Measurements from ENCODE around the gene GNL3.
"Not testable (repeated sequence)": the region's sequence is repeated elsewhere in the genome, so short reads cannot be mapped to it uniquely, and the experiment has no call there.

The GNL3 gene

DNA sequence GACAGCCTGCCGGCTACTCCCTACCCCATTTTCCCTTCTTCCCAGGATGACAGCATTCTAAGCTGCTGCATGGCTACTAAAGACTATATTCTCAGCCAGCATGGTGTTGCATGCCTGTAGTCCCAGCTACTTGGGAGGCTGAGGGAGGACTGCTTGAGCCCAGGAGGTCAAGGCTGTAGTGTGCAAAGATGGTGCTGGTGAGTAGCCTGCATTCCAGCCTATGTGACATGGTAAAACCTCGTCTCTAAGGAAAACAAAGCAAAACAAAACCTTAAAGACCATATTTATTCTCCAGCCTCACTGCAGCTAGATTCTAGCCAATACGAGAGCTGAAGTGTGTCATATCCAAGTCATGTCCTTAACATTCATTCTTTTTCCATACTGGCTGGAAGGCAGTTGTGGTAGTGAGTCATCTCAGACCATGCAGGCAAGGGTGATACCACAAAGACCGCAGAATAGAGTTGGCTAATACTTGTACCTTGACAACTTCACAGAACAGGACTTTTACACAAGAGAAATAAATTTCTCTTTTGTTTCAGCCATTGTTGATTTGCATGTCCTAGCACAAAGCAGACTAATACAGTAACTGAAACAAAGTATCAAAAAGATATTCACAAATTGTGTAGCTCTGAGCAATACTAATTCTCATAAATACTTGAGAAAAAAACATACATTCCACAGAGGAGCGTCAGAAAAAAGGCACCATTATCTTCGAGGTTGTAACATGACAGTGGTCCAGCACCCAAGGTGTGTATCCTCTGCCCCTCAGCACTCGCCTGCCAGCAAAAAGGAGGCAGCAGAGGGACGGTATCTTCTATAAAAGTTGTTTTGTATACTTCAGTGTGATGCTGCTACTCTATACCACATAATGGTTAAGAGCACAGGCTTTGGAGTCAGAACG lies 15.0 kb upstream of the GNL3 start:
- peak overlapping the region; percentile 41 for H3K4me3 ChIP-seq (ENCODE audit: low read depth, low read length)
- peaks cover 17% of the 10 kb centered on the region for H3K36me3 ChIP-seq (ENCODE audit: insufficient read depth, low read length)
- peak overlapping the region; percentile 98 for H3K27ac ChIP-seq (ENCODE audit: low read depth, low read length)
- H3K4me1 ChIP-seq (ENCODE audit: control insufficient read depth, insufficient read depth, low read length, unreplicated experiment), result peaks cover 31% of the 10 kb centered on the region
- no peaks in the 10 kb centered on the region for H3K27me3 ChIP-seq (ENCODE audit: insufficient read depth, low read length)
- H2AFZ ChIP-seq (ENCODE audit: low read length, unreplicated experiment), result no peak overlapping the region
- peaks cover 19% of the 10 kb centered on the region for H3K79me2 ChIP-seq (ENCODE audit: control insufficient read depth, insufficient read depth, low read length, unreplicated experiment)

GRCh38 chr3:52671676-52672075 lies 14.2 kb upstream of the GNL3 start:
- H3K27ac ChIP-seq (ENCODE audit: low read depth, low read length), result peak overlapping the region; percentile 98

GRCh38 chr3:52676201-52676600 lies 9.6 kb upstream of the GNL3 start:
- peaks cover 34% of the 10 kb centered on the region for H3K36me3 ChIP-seq (ENCODE audit: insufficient read depth, low read length)

More at GRCh38 chr3:52671676-52672075, 14.2 kb upstream of the GNL3 start:
- Histone ChIP-seq H3K36me3 (ENCODE audit: insufficient read depth, low read length) (peaks cover 16% of the 10 kb centered on the region; the same call in 1 of the 2 replicates), H3K4me1 (ENCODE audit: control insufficient read depth, insufficient read depth, low read length, unreplicated experiment) (peaks cover 31% of the 10 kb centered on the region), H3K79me2 (ENCODE audit: control insufficient read depth, insufficient read depth, low read length, unreplicated experiment) (peaks cover 19% of the 10 kb centered on the region), H3K27me3 (ENCODE audit: insufficient read depth, low read length) (no peaks in the 10 kb centered on the region), H3K4me3 (ENCODE audit: low read depth, low read length) (peak overlapping the region; percentile 41; the same call in 1 of the 2 replicates), H2AFZ (ENCODE audit: low read length, unreplicated experiment) (no peak overlapping the region)

DNA sequence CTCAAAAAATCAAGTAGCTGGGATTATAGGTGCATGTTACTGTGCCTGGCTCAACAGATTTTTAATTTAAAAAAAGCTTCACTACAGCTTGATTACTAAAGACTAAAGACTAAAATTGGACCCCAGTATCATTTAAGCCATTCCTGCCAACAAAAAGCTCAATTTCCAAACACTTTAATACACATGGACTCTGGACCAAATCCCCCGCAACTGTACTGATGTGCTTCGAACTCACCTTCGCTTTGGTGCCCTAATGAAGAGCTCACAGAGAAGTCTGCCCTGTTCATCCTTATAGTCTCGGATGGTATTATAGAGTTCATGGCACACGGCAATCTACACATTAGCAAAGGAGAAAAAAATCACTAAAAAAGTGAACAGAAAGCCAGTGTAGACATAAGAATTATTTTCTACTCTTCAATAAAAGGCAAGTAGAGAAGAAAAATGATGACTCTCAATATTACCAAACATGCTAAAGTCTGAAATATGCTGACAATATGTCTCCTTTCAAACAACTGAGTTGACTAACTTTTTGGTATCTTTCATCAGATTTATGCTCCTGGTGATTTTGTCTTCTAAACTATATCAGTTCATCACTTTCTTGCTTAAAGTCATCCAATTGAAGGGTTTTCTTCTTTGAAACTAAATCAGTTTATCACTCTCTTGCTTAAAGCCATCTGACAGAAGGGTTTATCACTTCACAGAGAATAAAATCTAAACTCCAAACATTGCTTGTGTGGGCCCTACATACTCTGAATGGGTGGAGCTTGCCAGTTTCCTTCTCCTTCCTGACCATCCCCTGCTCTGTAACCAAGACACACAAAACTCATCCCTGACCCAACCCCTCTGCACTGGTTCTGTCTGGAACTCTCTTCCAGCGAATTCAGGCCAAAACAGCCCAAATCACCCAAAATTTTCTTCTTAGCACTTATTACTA lies 7.3 kb upstream of the GNL3 start:
- H3K4me3 ChIP-seq (ENCODE audit: low read depth, low read length), result no peak overlapping the region
- peaks cover 53% of the 10 kb centered on the region for H3K79me2 ChIP-seq (ENCODE audit: control insufficient read depth, insufficient read depth, low read length, unreplicated experiment)
- peaks cover 36% of the 10 kb centered on the region for H3K4me1 ChIP-seq (ENCODE audit: control insufficient read depth, insufficient read depth, low read length, unreplicated experiment)
- H3K27me3 ChIP-seq (ENCODE audit: insufficient read depth, low read length), result no peaks in the 10 kb centered on the region
- no peak overlapping the region for H2AFZ ChIP-seq (ENCODE audit: low read length, unreplicated experiment)
- peaks cover 34% of the 10 kb centered on the region for H3K36me3 ChIP-seq (ENCODE audit: insufficient read depth, low read length)
- peak overlapping the region; percentile 53 for H3K27ac ChIP-seq (ENCODE audit: low read depth, low read length)

More at GRCh38 chr3:52676201-52676600, 9.6 kb upstream of the GNL3 start:
- not testable (repeated sequence) for H3K27ac ChIP-seq (ENCODE audit: low read depth, low read length); H3K27me3 ChIP-seq (ENCODE audit: insufficient read depth, low read length); H3K4me3 ChIP-seq (ENCODE audit: low read depth, low read length); H2AFZ ChIP-seq (ENCODE audit: low read length, unreplicated experiment)
- H3K79me2 ChIP-seq (ENCODE audit: control insufficient read depth, insufficient read depth, low read length, unreplicated experiment), result peaks cover 32% of the 10 kb centered on the region
- H3K4me1 ChIP-seq (ENCODE audit: control insufficient read depth, insufficient read depth, low read length, unreplicated experiment), result peaks cover 34% of the 10 kb centered on the region

- no peaks in the 10 kb centered on the region for H3K27me3 ChIP-seq (ENCODE audit: insufficient read depth, low read length)
- H3K4me1 ChIP-seq (ENCODE audit: control insufficient read depth, insufficient read depth, low read length, unreplicated experiment), result peaks cover 41% of the 10 kb centered on the region
- peak overlapping the region; percentile 53 for H3K27ac ChIP-seq (ENCODE audit: low read depth, low read length)
- no peak overlapping the region for H2AFZ ChIP-seq (ENCODE audit: low read length, unreplicated experiment)
- H3K36me3 ChIP-seq (ENCODE audit: insufficient read depth, low read length), result peaks cover 34% of the 10 kb centered on the region
- H3K79me2 ChIP-seq (ENCODE audit: control insufficient read depth, insufficient read depth, low read length, unreplicated experiment), result peaks cover 59% of the 10 kb centered on the region
- H3K4me3 ChIP-seq (ENCODE audit: low read depth, low read length), result no peak overlapping the region
Measured at GRCh38 chr3:52679199-52679538, 6.7 kb upstream of the GNL3 start.

GRCh38 chr3:52679811-52680210 lies 6.0 kb upstream of the GNL3 start:
- Histone ChIP-seq H3K79me2 (ENCODE audit: control insufficient read depth, insufficient read depth, low read length, unreplicated experiment) (peaks cover 64% of the 10 kb centered on the region), H2AFZ (ENCODE audit: low read length, unreplicated experiment) (no peak overlapping the region), H3K36me3 (ENCODE audit: insufficient read depth, low read length) (peaks cover 34% of the 10 kb centered on the region), H3K4me3 (ENCODE audit: low read depth, low read length) (no peak overlapping the region), H3K4me1 (ENCODE audit: control insufficient read depth, insufficient read depth, low read length, unreplicated experiment) (peaks cover 46% of the 10 kb centered on the region), H3K27ac (ENCODE audit: low read depth, low read length) (peak overlapping the region; percentile 53), H3K27me3 (ENCODE audit: insufficient read depth, low read length) (no peaks in the 10 kb centered on the region)

- H3K79me2 ChIP-seq (ENCODE audit: control insufficient read depth, insufficient read depth, low read length, unreplicated experiment), result peaks cover 70% of the 10 kb centered on the region
- peak overlapping the region; percentile 23; the same call in 1 of the 2 replicates for H3K4me3 ChIP-seq (ENCODE audit: low read depth, low read length)
Measured at GRCh38 chr3:52681596-52681995, 4.2 kb upstream of the GNL3 start.

DNA sequence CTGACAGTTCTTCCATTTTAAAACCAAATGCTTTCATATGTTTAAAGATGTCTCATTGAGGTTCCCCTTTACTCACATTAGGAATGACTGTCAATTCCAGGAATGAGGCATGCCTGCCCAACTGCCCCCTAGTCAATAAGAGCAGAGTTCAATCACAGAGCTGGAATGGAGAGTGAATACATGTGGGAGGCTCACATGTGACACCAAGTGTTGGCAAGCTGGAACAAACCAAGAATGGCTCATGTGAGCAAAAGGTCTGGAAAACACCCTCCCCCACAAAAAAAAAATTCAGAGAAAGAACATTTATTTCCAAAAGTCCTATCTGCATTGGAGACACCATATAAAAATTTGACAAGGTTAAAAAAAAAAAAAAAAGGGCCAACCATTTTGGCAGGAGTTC lies 3.8 kb upstream of the GNL3 start:
- Histone ChIP-seq H3K27me3 (ENCODE audit: insufficient read depth, low read length) (no peaks in the 10 kb centered on the region), H2AFZ (ENCODE audit: low read length, unreplicated experiment) (no peak overlapping the region), H3K27ac (ENCODE audit: low read depth, low read length) (peak overlapping the region; percentile 79), H3K4me1 (ENCODE audit: control insufficient read depth, insufficient read depth, low read length, unreplicated experiment) (peaks cover 46% of the 10 kb centered on the region), H3K4me3 (ENCODE audit: low read depth, low read length) (peak overlapping the region; percentile 23; the same call in 1 of the 2 replicates), H3K79me2 (ENCODE audit: control insufficient read depth, insufficient read depth, low read length, unreplicated experiment) (peaks cover 75% of the 10 kb centered on the region), H3K36me3 (ENCODE audit: insufficient read depth, low read length) (peaks cover 30% of the 10 kb centered on the region)

More at GRCh38 chr3:52681596-52681995, 4.2 kb upstream of the GNL3 start:
- H3K27ac ChIP-seq (ENCODE audit: low read depth, low read length), result peak overlapping the region; percentile 79
- peaks cover 46% of the 10 kb centered on the region for H3K4me1 ChIP-seq (ENCODE audit: control insufficient read depth, insufficient read depth, low read length, unreplicated experiment)
- H2AFZ ChIP-seq (ENCODE audit: low read length, unreplicated experiment), result no peak overlapping the region
- peaks cover 29% of the 10 kb centered on the region for H3K36me3 ChIP-seq (ENCODE audit: insufficient read depth, low read length)
- no peaks in the 10 kb centered on the region for H3K27me3 ChIP-seq (ENCODE audit: insufficient read depth, low read length)

DNA sequence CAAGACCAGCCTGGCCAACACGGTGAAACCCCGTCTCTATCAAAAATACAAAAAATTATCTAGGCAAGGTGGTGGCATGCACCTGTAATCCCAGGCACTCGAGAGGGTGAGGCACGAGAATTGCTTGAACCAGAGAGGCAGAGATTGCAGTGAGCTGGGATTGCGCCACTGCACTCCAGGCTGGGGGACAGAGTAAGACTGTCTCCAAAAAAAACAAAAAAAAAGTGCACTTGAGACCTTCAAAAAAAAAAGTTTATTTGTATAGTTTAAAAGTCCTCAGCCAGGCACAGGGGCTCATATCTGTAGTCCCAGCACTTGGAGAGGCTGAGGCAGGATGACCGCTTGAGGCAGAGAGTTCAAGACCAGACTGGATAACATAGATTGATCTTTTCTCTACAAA lies 2.2 kb upstream of the GNL3 start:
- peak overlapping the region; percentile 78 for H3K27ac ChIP-seq (ENCODE audit: low read depth, low read length)
- H2AFZ ChIP-seq (ENCODE audit: low read length, unreplicated experiment), result no peak overlapping the region
- H3K4me1 ChIP-seq (ENCODE audit: control insufficient read depth, insufficient read depth, low read length, unreplicated experiment), result peaks cover 62% of the 10 kb centered on the region
- no peak overlapping the region; the same call in 1 of the 2 replicates for H3K4me3 ChIP-seq (ENCODE audit: low read depth, low read length)
- peaks cover 91% of the 10 kb centered on the region for H3K79me2 ChIP-seq (ENCODE audit: control insufficient read depth, insufficient read depth, low read length, unreplicated experiment)
- H3K27me3 ChIP-seq (ENCODE audit: insufficient read depth, low read length), result no peaks in the 10 kb centered on the region
- H3K36me3 ChIP-seq (ENCODE audit: insufficient read depth, low read length), result peaks cover 37% of the 10 kb centered on the region

DNA sequence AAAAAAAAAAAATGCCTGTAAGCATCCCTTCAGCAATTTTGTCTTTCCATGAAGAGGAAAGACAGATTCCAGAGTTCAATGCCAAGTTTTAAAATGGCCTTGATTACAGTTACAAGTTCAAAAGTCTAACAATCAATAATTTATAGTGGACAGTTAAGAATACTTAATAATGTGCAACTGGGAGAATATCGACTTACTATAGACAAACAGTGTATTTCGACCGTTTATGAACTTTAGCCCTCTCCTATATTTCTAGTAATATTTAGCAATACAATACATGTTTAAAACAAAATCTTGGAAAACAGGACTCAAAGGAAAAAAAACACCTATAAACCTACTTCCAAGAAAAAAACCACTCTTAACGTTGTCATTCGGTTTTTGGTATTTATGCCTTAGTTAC lies 1.6 kb upstream of the GNL3 start:
- Histone ChIP-seq H2AFZ (ENCODE audit: low read length, unreplicated experiment) (no peak overlapping the region), H3K36me3 (ENCODE audit: insufficient read depth, low read length) (peaks cover 37% of the 10 kb centered on the region), H3K4me3 (ENCODE audit: low read depth, low read length) (peak overlapping the region; percentile 80), H3K27me3 (ENCODE audit: insufficient read depth, low read length) (no peaks in the 10 kb centered on the region), H3K27ac (ENCODE audit: low read depth, low read length) (peak overlapping the region; percentile 78), H3K4me1 (ENCODE audit: control insufficient read depth, insufficient read depth, low read length, unreplicated experiment) (peaks cover 62% of the 10 kb centered on the region), H3K79me2 (ENCODE audit: control insufficient read depth, insufficient read depth, low read length, unreplicated experiment) (peaks cover 91% of the 10 kb centered on the region)
